Loucy (cell line): ENCODE results near the gene CDK16.

Experiments used
- H2AFZ ChIP-seq: fragments of 200-600 bp; sonication (generic); 2 replicates; pipeline ENCODE4 v1.6.0; 2016; ENCODE audit warnings: antibody characterized with exemption, mild to moderate bottlenecking, low read length, moderate library complexity
- H3F3A ChIP-seq: fragments of 200-600 bp; 2 replicates; pipeline ENCODE4 v1.6.0; 2016; ENCODE audit warnings: antibody characterized with exemption, low read depth, mild to moderate bottlenecking
- H3K27me3 ChIP-seq: fragments of 200-600 bp; sonication (generic); 2 replicates; pipeline ENCODE4 v1.6.1; 2014; ENCODE audit warnings: low read length, mild to moderate bottlenecking; ENCODE audit not compliant: insufficient read depth, poor library complexity, severe bottlenecking
- H3K36me3 ChIP-seq: fragments of 200-600 bp; sonication (generic); 2 replicates; pipeline ENCODE4 v1.6.1; 2016; ENCODE audit warnings: low read length; ENCODE audit not compliant: insufficient read depth
- H3K4me1 ChIP-seq: fragments of 200-600 bp; sonication (generic); 2 replicates; pipeline ENCODE4 v1.5.1; 2014; ENCODE audit warnings: low read length, mild to moderate bottlenecking; ENCODE audit not compliant: insufficient read depth, poor library complexity, severe bottlenecking
- H3K4me2 ChIP-seq: fragments of 200-600 bp; sonication (generic); 2 replicates; pipeline ENCODE4 v1.6.0; 2014; ENCODE audit warnings: antibody characterized with exemption, low read length, low read depth, mild to moderate bottlenecking; ENCODE audit not compliant: poor library complexity, severe bottlenecking
- H3K4me3 ChIP-seq: fragments of 200-600 bp; sonication (generic); 2 replicates; pipeline ENCODE4 v1.5.1; 2014; ENCODE audit warnings: low read length, mild to moderate bottlenecking, mixed read lengths; ENCODE audit not compliant: poor library complexity, severe bottlenecking
- H3K79me2 ChIP-seq: fragments of 200-600 bp; sonication (generic); 2 replicates; pipeline ENCODE4 v1.6.1; 2014; ENCODE audit warnings: low read length; ENCODE audit not compliant: insufficient read depth
- H3K9ac ChIP-seq: fragments of 200-600 bp; sonication (generic); 2 replicates; pipeline ENCODE4 v1.6.0; 2014; ENCODE audit warnings: mild to moderate bottlenecking, low read depth, low read length, moderate library complexity; ENCODE audit not compliant: poor library complexity, severe bottlenecking
- H3K9me2 ChIP-seq: fragments of 200-600 bp; sonication (generic); replicated peaks from 2 replicates; pipeline ENCODE4 v1.6.1; 2016; ENCODE audit warnings: low read depth, low read length, mixed read lengths
- H3K9me3 ChIP-seq: fragments of 200-600 bp; sonication (generic); 2 replicates; pipeline ENCODE4 v1.6.1; 2014; ENCODE audit warnings: mild to moderate bottlenecking, antibody characterized with exemption, low read length, low read depth; ENCODE audit not compliant: insufficient read depth
- H4K20me1 ChIP-seq: fragments of 200-600 bp; sonication (generic); 2 replicates; pipeline ENCODE4 v1.6.0; 2014; ENCODE audit warnings: antibody characterized with exemption, low read length, mild to moderate bottlenecking; ENCODE audit not compliant: insufficient read depth, poor library complexity, severe bottlenecking
- CTCF ChIP-seq: fragments of 200-600 bp; sonication (generic); conservative IDR thresholded peaks from 2 replicates; pipeline ENCODE4 v1.5.1; 2014; ENCODE audit warnings: mild to moderate bottlenecking, antibody characterized with exemption, low read length
- EZH2phosphoT487 ChIP-seq: fragments of 200-600 bp; IDR thresholded peaks from 2 replicates; pipeline ENCODE4 v1.6.1; 2018; ENCODE audit warnings: antibody characterized with exemption, mild to moderate bottlenecking, moderate library complexity, borderline replicate concordance

Gene CDK16

GRCh38 chrX:47273011-47273730, 54.7 kb downstream of the CDK16 start:
- no peak overlapping the region for H3K4me2 ChIP-seq
- H3K4me1 ChIP-seq = no peaks in the 10 kb centered on the region
- no peak overlapping the region for H3K9ac ChIP-seq
- H3K36me3 ChIP-seq = no peaks in the 10 kb centered on the region
- H3K79me2 ChIP-seq = no peaks in the 10 kb centered on the region
- no peaks in the 10 kb centered on the region for H3K9me3 ChIP-seq
- no peaks in the 10 kb centered on the region for H3F3A ChIP-seq
- H3K27me3 ChIP-seq = no peaks in the 10 kb centered on the region
- H3K4me3 ChIP-seq = no peak overlapping the region
- H4K20me1 ChIP-seq = no peaks in the 10 kb centered on the region
- no peak for TF ChIP-seq CTCF
- no peak for TF ChIP-seq EZH2phosphoT487
- no peaks in the 10 kb centered on the region for H3K9me2 ChIP-seq
- H2AFZ ChIP-seq = no peak overlapping the region

GRCh38 chrX:47278691-47279090, 60.2 kb downstream of the CDK16 start:
- H3F3A ChIP-seq = no peaks in the 10 kb centered on the region
- H3K27me3 ChIP-seq = no peaks in the 10 kb centered on the region
- H3K4me2 ChIP-seq = no peak overlapping the region
- no peak overlapping the region for H3K4me3 ChIP-seq
- no peak overlapping the region for H3K9ac ChIP-seq
- H2AFZ ChIP-seq = no peak overlapping the region
- H3K36me3 ChIP-seq = no peaks in the 10 kb centered on the region
- no peaks in the 10 kb centered on the region for H3K9me2 ChIP-seq
- H3K9me3 ChIP-seq = no peaks in the 10 kb centered on the region
- H3K4me1 ChIP-seq = no peaks in the 10 kb centered on the region
- H4K20me1 ChIP-seq = no peaks in the 10 kb centered on the region
- H3K79me2 ChIP-seq = no peaks in the 10 kb centered on the region
- TF ChIP-seq EZH2phosphoT487 = no peak
- no peak for TF ChIP-seq CTCF
